H9 (cell line): ENCODE data around the gene DNAAF3. TPM values are rescaled to one million over a fixed set of nuclear protein-coding genes. Genes with fewer than 3 reads are reported as not detected.

ENCODE experiments used
- DNase-seq: peaks from one replicate; pipeline ENCODE4 v3.0.0-alpha.2; 2017
- H2AFZ ChIP-seq: one replicate; pipeline ENCODE4 v1.6.1; 2013; ENCODE audit warnings: mild to moderate bottlenecking, low read length, control low read depth, moderate library complexity
- H2AK5ac ChIP-seq: 2 replicates; pipeline ENCODE4 v1.6.1; 2013; ENCODE audit warnings: low read length, control low read depth, mixed read lengths; ENCODE audit not compliant: insufficient read length
- H2BK120ac ChIP-seq: one replicate; pipeline ENCODE4 v1.6.1; 2013; ENCODE audit warnings: low read depth, mild to moderate bottlenecking, low read length, control low read depth, inconsistent platforms; ENCODE audit not compliant: poor library complexity, severe bottlenecking
- H2BK12ac ChIP-seq: 2 replicates; pipeline ENCODE4 v1.6.1; 2013; ENCODE audit warnings: low read length, control low read depth, mixed read lengths, low read depth; ENCODE audit not compliant: insufficient read length
- H2BK15ac ChIP-seq: 2 replicates; pipeline ENCODE4 v1.6.1; 2013; ENCODE audit warnings: low read depth, low read length, control low read depth
- H2BK20ac ChIP-seq: one replicate; pipeline ENCODE4 v1.6.1; 2013; ENCODE audit warnings: low read depth, mild to moderate bottlenecking, low read length, control low read depth, inconsistent platforms; ENCODE audit not compliant: poor library complexity, severe bottlenecking
- H2BK5ac ChIP-seq: 2 replicates; pipeline ENCODE4 v1.6.1; 2013; ENCODE audit warnings: low read length, control low read depth, mixed read lengths; ENCODE audit not compliant: insufficient read length
- H3K14ac ChIP-seq: 2 replicates; pipeline ENCODE4 v1.6.1; 2013; ENCODE audit warnings: low read length, control low read depth; ENCODE audit not compliant: insufficient read depth
- H3K18ac ChIP-seq: 2 replicates; pipeline ENCODE4 v1.6.1; 2013; ENCODE audit warnings: low read depth, mild to moderate bottlenecking, mixed read lengths, low read length, control low read depth; ENCODE audit not compliant: insufficient read length
- H3K23ac ChIP-seq: 2 replicates; pipeline ENCODE4 v1.6.1; 2013; ENCODE audit warnings: low read length, control low read depth, mixed read lengths, low read depth; ENCODE audit not compliant: insufficient read length
- H3K23me2 ChIP-seq: 2 replicates; pipeline ENCODE4 v1.6.1; 2013; ENCODE audit warnings: low read depth, mild to moderate bottlenecking, mixed read lengths, low read length, control low read depth; ENCODE audit not compliant: insufficient read length, poor library complexity, severe bottlenecking
- H3K27ac ChIP-seq: 2 replicates; pipeline ENCODE4 v1.5.1; 2013; ENCODE audit warnings: low read length, control low read depth, mixed read lengths, low read depth; ENCODE audit not compliant: insufficient read length
- H3K27me3 ChIP-seq: 2 replicates; pipeline ENCODE4 v1.6.1; 2013; ENCODE audit warnings: low read length, control low read depth, inconsistent platforms; ENCODE audit not compliant: insufficient read depth
- H3K4ac ChIP-seq: 2 replicates; pipeline ENCODE4 v1.6.1; 2013; ENCODE audit warnings: low read depth, mild to moderate bottlenecking, control low read depth, inconsistent platforms, low read length, moderate library complexity
- H3K4me1 ChIP-seq: 2 replicates; pipeline ENCODE4 v1.6.1; 2013; ENCODE audit warnings: low read length, control low read depth, inconsistent platforms; ENCODE audit not compliant: insufficient read depth
- H3K4me2 ChIP-seq: 2 replicates; pipeline ENCODE4 v1.6.1; 2013; ENCODE audit warnings: low read length, control low read depth, mixed read lengths; ENCODE audit not compliant: insufficient read length, insufficient read depth
- H3K56ac ChIP-seq: 2 replicates; pipeline ENCODE4 v1.6.1; 2013; ENCODE audit warnings: low read depth, mild to moderate bottlenecking, mixed read lengths, low read length, control low read depth; ENCODE audit not compliant: insufficient read length
- H3K79me1 ChIP-seq: 2 replicates; pipeline ENCODE4 v1.6.1; 2013; ENCODE audit warnings: low read depth, mild to moderate bottlenecking, moderate library complexity, low read length, control low read depth, inconsistent platforms; ENCODE audit not compliant: insufficient read depth, poor library complexity, severe bottlenecking
- H3K79me2 ChIP-seq: 2 replicates; pipeline ENCODE4 v1.6.1; 2013; ENCODE audit warnings: low read length, control low read depth, inconsistent platforms; ENCODE audit not compliant: insufficient read depth
- H3K9ac ChIP-seq: 2 replicates; pipeline ENCODE4 v1.6.1; 2013; ENCODE audit warnings: low read length, control low read depth, mixed read lengths; ENCODE audit not compliant: insufficient read length; ENCODE audit errors: extremely low read depth
- H3K9me3 ChIP-seq: one replicate; pipeline ENCODE4 v1.6.1; 2013; ENCODE audit warnings: low read depth, low read length, inconsistent platforms; ENCODE audit not compliant: control insufficient read depth
- H3T11ph ChIP-seq: one replicate; pipeline ENCODE4 v1.6.1; 2013; ENCODE audit warnings: mild to moderate bottlenecking, low read length, control low read depth, inconsistent platforms
- H4K20me1 ChIP-seq: one replicate; pipeline ENCODE4 v1.6.1; 2013; ENCODE audit not compliant: control insufficient read depth, insufficient read length, insufficient read depth
- H4K5ac ChIP-seq: 2 replicates; pipeline ENCODE4 v1.6.1; 2013; ENCODE audit warnings: low read depth, mild to moderate bottlenecking, mixed read lengths, low read length, control low read depth; ENCODE audit not compliant: insufficient read length
- H4K8ac ChIP-seq: replicated peaks from 2 replicates; pipeline ENCODE4 v1.6.1; 2013; ENCODE audit warnings: low read length, control low read depth, mixed read lengths, low read depth; ENCODE audit not compliant: insufficient read length
- H4K91ac ChIP-seq: 2 replicates; pipeline ENCODE4 v1.6.1; 2013; ENCODE audit warnings: low read depth, mild to moderate bottlenecking, moderate library complexity, mixed read lengths, low read length, control low read depth; ENCODE audit not compliant: insufficient read length
- H3K27ac Mint-ChIP-seq, 3 experiments: 2 replicates in 2 of 3; 3 replicates in 1 of 3; pipeline ENCODE4 v1.8.0; 2020 to 2021; ENCODE audit warnings: mixed read lengths in 3 of 3, mild to moderate bottlenecking in 1 of 3, moderate library complexity in 1 of 3
- H3K27me3 Mint-ChIP-seq: 2 replicates; pipeline ENCODE4 v1.8.0; 2021; ENCODE audit warnings: low read depth, mild to moderate bottlenecking, moderate library complexity, mixed read lengths
- H3K36me3 Mint-ChIP-seq, 3 experiments: 2 replicates in 2 of 3; 3 replicates in 1 of 3; pipeline ENCODE4 v1.8.0; 2020 to 2021; ENCODE audit warnings: low read depth in 3 of 3, mixed read lengths in 3 of 3; ENCODE audit not compliant: insufficient read depth in 1 of 3
- H3K4me1 Mint-ChIP-seq, 2 experiments: 2 replicates each; pipeline ENCODE4 v1.8.0; 2020; ENCODE audit warnings: mixed read lengths in 2 of 2
- H3K4me3 Mint-ChIP-seq, 2 experiments: 2 replicates in 1 of 2; 3 replicates in 1 of 2; pipeline ENCODE4 v1.8.0; 2020 to 2021; ENCODE audit warnings: mild to moderate bottlenecking in 2 of 2, mixed read lengths in 2 of 2, moderate library complexity in 1 of 2
- H3K9me3 Mint-ChIP-seq, 2 experiments: 2 replicates in 1 of 2; 3 replicates in 1 of 2; pipeline ENCODE4 v1.8.0; 2020; ENCODE audit warnings: mild to moderate bottlenecking in 2 of 2, mixed read lengths in 2 of 2, moderate library complexity in 1 of 2
- CTCF ChIP-seq: fragments of 200-600 bp; sonication (generic); conservative IDR thresholded peaks from 3 replicates; pipeline ENCODE4 v1.8.0; 2021; ENCODE audit warnings: antibody characterized with exemption, mild to moderate bottlenecking
- WGBS: extraction: QIAGEN DNeasy Blood & Tissue Kit; methylation state at CpG from one replicate; pipeline ENCODE4 v1.1.7; 2013; ENCODE audit warnings: missing lambda C conversion rate, low lambda C conversion rate, mixed read lengths; ENCODE audit not compliant: insufficient read length; ENCODE audit errors: extremely low coverage; 5-methylcytosine and 5-hydroxymethylcytosine counted together
- total RNA-seq: library from RNA; stranded (reverse); gene quantifications from 2 replicates; pipeline ENCODE4 v1.2.1, GENCODE V29; 2021

Gene DNAAF3
- total RNA-seq, 1 experiment from 2014 or later, result 4.6 TPM

- Histone ChIP-seq H4K5ac (no peak within 1 kb of the TSS), H3K9me3 (no peaks in the 10 kb centered on the region), H3K79me2 (no peaks in the 10 kb centered on the region), H3K79me1 (peaks cover 3% of the 10 kb centered on the region), H3K4ac (no peak within 1 kb of the TSS), H4K20me1 (no peaks in the 10 kb centered on the region), H3K56ac (no peak within 1 kb of the TSS), H2BK120ac (no peak within 1 kb of the TSS), H3K14ac (no peak within 1 kb of the TSS), H3K27me3 (no peaks in the 10 kb centered on the region), H2AK5ac (no peak within 1 kb of the TSS), H2BK5ac (no peak within 1 kb of the TSS), H2BK15ac (no peak within 1 kb of the TSS), H3K18ac (no peak within 1 kb of the TSS), H3T11ph (no peak within 1 kb of the TSS), H4K8ac (no peak within 1 kb of the TSS), H3K23me2 (no peaks in the 10 kb centered on the region), H3K4me1 (peaks cover 11% of the 10 kb centered on the region; the same call in 1 of the 2 replicates), H4K91ac (no peak within 1 kb of the TSS), H2BK12ac (no peak within 1 kb of the TSS), H3K4me2 (peak within 1 kb of the TSS; percentile 40), H3K23ac (no peak within 1 kb of the TSS), H2BK20ac (no peak within 1 kb of the TSS), H3K9ac (no peak within 1 kb of the TSS), H2AFZ (no peak within 1 kb of the TSS), H3K27ac (no peak within 1 kb of the TSS)
- TF ChIP-seq CTCF, result no peak
- Mint-ChIP-seq H3K36me3 (peaks cover 27 to 46% (median 40%) of the 10 kb centered on the region in 3 experiments), H3K27ac (peak within 1 kb of the TSS; percentile 14 to 82 (median 64); a peak in 4 of 7 replicates), H3K4me1 (peaks cover 29 to 39% of the 10 kb centered on the region in 2 experiments), H3K4me3 (peak within 1 kb of the TSS; percentile 36 to 80), H3K27me3 (peaks cover 7% of the 10 kb centered on the region), H3K9me3 (no peaks in the 10 kb centered on the region; a peak in 3 of 5 replicates)
- DNase-seq, result peak; percentile 78
- WGBS, result no CpG with 5 or more reads among the region's 18 CpGs
Observed at GRCh38 chr19:55149078-55150003, 17.1 kb downstream of the DNAAF3 start, which contains the start of gene TNNT1. Gene TNNT1, minus strand, starts transcription at chr19:55149206. Its CDS starts 2,049 bp downstream, at chr19:55147157.
